Activated naive CD4-positive, alpha-beta T cell treated with anti-CD3 and anti-CD28 coated beads, Interleukin-2, amount 10 ng/mL, durations not matched to agents 7 days and 5 days (primary cell): Measurements from ENCODE around the gene ADRB1.

Experiments
- CTCF ChIA-PET: fragments of 350-600 bp; sonication (Branson Sonifier 250); formaldehyde crosslinking; loops from one replicate; lab custom pipeline; 2021; ENCODE audit warnings: antibody characterized with exemption; lab: Charles Lee
- DNase-seq: peaks from one replicate; pipeline ENCODE4 v3.0.0-alpha.2; 2020
- H3K27ac Mint-ChIP-seq: one replicate; pipeline ENCODE4 v1.8.0; 2021; ENCODE audit warnings: mild to moderate bottlenecking, moderate library complexity, mixed read lengths
- H3K27me3 Mint-ChIP-seq: one replicate; pipeline ENCODE4 v1.8.0; 2021; ENCODE audit warnings: mild to moderate bottlenecking, mixed read lengths
- H3K36me3 Mint-ChIP-seq: one replicate; pipeline ENCODE4 v1.8.0; 2021; ENCODE audit warnings: mixed read lengths
- H3K4me1 Mint-ChIP-seq: one replicate; pipeline ENCODE4 v1.8.0; 2021; ENCODE audit warnings: mixed read lengths
- H3K4me3 Mint-ChIP-seq: one replicate; pipeline ENCODE4 v1.8.0; 2021; ENCODE audit warnings: mild to moderate bottlenecking, moderate library complexity, mixed read lengths
- H3K9me3 Mint-ChIP-seq: one replicate; pipeline ENCODE4 v1.8.0; 2021; ENCODE audit warnings: mixed read lengths

The ADRB1 gene

DNA sequence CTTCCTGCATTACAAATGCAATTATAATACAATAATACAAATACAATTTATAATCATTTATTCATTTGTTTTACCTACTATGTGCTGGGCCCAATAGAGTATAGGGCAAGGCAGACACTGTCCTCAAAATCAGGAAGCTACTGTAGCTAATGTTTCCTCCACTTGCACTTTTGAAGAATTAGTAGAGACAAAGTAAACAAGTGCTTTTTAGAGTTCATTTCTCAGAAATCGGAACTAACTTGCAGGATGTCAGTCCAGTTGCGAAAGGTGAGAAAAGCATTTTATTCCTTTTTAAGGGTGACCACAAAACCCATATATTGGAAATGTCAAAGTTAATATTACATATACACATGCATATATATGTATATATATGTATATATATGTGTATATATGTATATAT lies 14.2 kb downstream of the ADRB1 start:
- CTCF ChIA-PET, result no interaction called here
- H3K27me3 Mint-ChIP-seq, result peaks cover 49% of the 10 kb centered on the region
- H3K9me3 Mint-ChIP-seq, result no peaks in the 10 kb centered on the region
- no peaks in the 10 kb centered on the region for H3K36me3 Mint-ChIP-seq
- H3K4me3 Mint-ChIP-seq, result no peak overlapping the region
- no peak for DNase-seq
- H3K27ac Mint-ChIP-seq, result no peak overlapping the region
- H3K4me1 Mint-ChIP-seq, result peaks cover 17% of the 10 kb centered on the region

DNA sequence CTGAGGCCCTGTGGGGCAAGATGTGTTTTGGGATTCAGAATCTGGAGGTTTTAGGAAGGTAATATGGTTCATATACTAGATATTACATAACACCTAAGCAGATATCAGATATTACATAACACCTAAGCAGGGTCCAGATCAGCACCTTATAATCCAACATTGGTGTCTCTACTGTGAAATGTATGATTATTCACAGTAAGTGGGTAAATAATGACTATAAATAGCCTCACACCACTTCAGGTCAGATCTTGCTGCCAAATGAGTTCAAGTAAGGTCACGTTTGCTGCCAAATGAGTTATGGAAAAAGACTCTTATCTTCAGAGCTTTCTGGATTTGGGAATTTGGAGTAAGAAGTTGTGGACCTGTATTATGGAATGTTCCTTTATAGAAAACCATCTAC lies 14.6 kb downstream of the ADRB1 start:
- CTCF ChIA-PET, result no interaction called here
- H3K27ac Mint-ChIP-seq, result no peak overlapping the region
- DNase-seq, result no peak
- H3K36me3 Mint-ChIP-seq, result no peaks in the 10 kb centered on the region
- no peak overlapping the region for H3K4me3 Mint-ChIP-seq
- H3K27me3 Mint-ChIP-seq, result peaks cover 51% of the 10 kb centered on the region
- peaks cover 17% of the 10 kb centered on the region for H3K4me1 Mint-ChIP-seq
- no peaks in the 10 kb centered on the region for H3K9me3 Mint-ChIP-seq

DNA sequence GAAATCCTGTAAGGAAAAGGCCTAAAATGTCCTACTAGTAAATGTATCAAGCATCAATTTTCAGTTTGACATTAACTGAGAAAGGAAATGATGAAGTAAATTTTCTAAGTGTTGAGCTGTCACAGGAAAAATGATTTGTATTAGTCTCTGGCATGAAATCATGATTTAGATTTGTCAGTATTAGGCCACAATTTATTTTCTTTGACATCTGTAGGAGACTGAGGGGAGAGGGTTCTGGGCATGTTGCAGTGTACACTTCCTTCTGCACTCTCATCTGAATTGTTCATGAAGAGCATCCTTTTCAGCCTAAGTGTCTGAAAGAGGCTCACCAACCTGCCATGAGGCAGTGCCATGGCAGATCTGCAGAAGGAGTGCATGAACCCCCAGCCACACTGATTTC lies 15.9 kb downstream of the ADRB1 start:
- no peaks in the 10 kb centered on the region for H3K9me3 Mint-ChIP-seq
- H3K4me3 Mint-ChIP-seq, result no peak overlapping the region
- H3K4me1 Mint-ChIP-seq, result peaks cover 17% of the 10 kb centered on the region
- peaks cover 50% of the 10 kb centered on the region for H3K27me3 Mint-ChIP-seq
- H3K27ac Mint-ChIP-seq, result no peak overlapping the region
- no peaks in the 10 kb centered on the region for H3K36me3 Mint-ChIP-seq
- CTCF ChIA-PET, result no interaction called here
- DNase-seq, result no peak

DNA sequence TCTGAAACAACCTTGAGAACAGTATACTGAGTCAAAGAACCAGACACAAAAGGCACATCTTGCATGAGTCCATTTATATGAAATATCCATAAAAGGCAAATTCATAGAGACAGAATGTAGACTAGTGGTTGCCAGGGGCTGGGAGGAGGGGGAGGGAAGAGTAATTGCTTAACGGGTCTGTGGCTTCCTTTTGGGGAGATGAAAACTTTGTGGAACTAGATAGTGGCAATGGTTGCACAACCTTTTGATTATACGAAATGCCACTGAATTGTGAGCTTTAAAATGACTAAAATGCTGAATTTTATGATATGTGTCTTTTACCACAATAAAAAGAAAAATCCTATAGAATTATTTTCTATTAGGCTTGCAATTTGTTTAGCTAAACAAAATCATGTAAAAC lies 16.8 kb downstream of the ADRB1 start:
- no peak for DNase-seq
- Mint-ChIP-seq H3K27ac (no peak overlapping the region), H3K4me3 (no peak overlapping the region), H3K36me3 (no peaks in the 10 kb centered on the region), H3K9me3 (no peaks in the 10 kb centered on the region), H3K4me1 (peaks cover 17% of the 10 kb centered on the region), H3K27me3 (peaks cover 51% of the 10 kb centered on the region)
- CTCF ChIA-PET, result interaction anchor here (1.0 kb wide), 1 partner anchor 13 kb away, joined by 3 read pairs; no protein-coding TSS in a partner anchor

DNA sequence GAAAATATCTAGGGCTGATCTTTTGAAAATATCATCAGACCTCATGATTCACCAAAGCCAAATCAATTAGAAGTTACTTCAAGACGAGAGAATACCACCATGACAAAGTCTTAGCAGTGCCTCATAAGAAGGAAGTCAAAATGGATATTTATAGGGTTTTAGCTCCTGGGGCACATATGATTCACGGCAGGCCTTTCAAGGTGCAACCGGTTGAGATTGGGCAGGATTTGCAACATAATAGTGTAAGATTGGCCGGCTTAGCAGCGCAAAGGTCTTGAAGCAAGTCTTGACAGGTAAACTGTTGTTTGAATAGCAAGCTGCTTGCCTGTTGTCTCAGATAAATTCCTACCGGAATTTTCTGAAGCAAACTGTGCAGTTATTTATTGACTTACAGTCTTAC lies 17.5 kb downstream of the ADRB1 start:
- peaks cover 17% of the 10 kb centered on the region for H3K4me1 Mint-ChIP-seq
- H3K36me3 Mint-ChIP-seq, result no peaks in the 10 kb centered on the region
- CTCF ChIA-PET, result interaction anchor here (1.0 kb wide), 1 partner anchor 13 kb away, joined by 3 read pairs; no protein-coding TSS in a partner anchor
- H3K27ac Mint-ChIP-seq, result no peak overlapping the region
- DNase-seq, result no peak
- H3K27me3 Mint-ChIP-seq, result peaks cover 51% of the 10 kb centered on the region
- no peaks in the 10 kb centered on the region for H3K9me3 Mint-ChIP-seq
- H3K4me3 Mint-ChIP-seq, result no peak overlapping the region

DNA sequence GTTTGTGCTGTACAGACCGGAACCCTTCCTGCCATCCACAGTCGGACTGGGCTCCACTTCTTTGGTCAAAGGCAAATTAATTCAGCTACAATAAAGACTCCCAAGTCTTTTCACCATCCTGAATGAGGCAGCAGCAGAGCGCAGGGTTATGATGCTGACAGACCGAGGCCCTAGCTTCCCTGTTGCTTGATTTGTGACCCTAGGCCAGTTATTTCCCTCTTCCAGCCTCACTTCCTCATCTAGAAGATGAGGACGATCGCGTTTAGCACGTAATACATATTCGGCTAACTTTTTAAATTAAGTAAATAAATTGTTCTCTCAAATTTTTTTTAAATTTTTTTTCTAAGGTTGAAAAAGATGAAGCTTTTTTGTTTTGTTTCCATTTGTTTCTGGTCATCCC lies 18.1 kb downstream of the ADRB1 start:
- Mint-ChIP-seq H3K4me3 (no peak overlapping the region), H3K27me3 (peaks cover 50% of the 10 kb centered on the region), H3K4me1 (peaks cover 17% of the 10 kb centered on the region), H3K36me3 (no peaks in the 10 kb centered on the region), H3K9me3 (no peaks in the 10 kb centered on the region), H3K27ac (no peak overlapping the region)
- DNase-seq, result no peak
- CTCF ChIA-PET, result no interaction called here

DNA sequence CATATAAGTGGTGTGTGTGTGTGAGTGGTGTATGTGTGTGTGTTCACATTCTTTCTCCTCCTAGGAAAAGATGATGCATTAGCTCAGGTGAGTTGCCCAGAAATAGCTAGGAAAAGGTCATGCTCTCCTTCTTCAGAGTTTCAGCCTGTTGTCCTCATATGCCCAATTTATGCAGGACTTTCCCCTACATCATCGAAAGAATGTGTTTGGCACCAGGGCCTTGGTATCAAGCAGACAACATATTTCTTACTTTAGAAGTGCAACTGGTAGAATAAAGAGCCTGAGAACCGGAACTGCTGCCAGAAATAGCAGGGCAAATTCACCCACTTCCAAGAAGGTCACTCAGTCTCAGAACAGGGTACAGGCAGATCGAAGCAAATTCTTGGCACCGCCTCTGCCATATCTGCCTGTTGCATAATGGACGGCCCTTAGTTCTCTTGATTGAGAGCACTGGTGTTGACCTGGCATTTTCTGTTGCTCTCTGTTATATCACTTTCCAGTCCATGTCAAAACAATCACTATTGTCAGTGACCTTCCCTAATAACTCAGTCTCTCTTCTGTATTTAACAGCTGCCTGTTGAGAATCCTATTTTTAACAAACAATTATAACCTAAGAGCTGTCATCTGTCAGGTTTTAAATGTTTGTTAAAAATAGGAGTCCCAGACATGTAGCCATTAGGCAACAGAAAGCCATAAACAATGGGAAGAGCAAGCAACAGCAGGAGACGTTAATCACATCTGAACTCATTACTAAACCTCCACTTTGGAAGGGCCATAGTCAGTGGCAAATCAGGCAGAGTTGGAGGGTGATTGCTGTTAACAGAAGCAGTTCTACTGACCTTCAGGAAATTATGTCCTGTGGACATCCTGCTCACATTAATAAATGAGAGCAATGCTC lies 20.7 kb downstream of the ADRB1 start:
- CTCF ChIA-PET, result no interaction called here
- no peaks in the 10 kb centered on the region for H3K36me3 Mint-ChIP-seq
- no peak overlapping the region for H3K27ac Mint-ChIP-seq
- H3K9me3 Mint-ChIP-seq, result no peaks in the 10 kb centered on the region
- H3K4me3 Mint-ChIP-seq, result no peak overlapping the region
- no peak for DNase-seq
- H3K27me3 Mint-ChIP-seq, result peaks cover 46% of the 10 kb centered on the region
- H3K4me1 Mint-ChIP-seq, result peaks cover 26% of the 10 kb centered on the region

DNA sequence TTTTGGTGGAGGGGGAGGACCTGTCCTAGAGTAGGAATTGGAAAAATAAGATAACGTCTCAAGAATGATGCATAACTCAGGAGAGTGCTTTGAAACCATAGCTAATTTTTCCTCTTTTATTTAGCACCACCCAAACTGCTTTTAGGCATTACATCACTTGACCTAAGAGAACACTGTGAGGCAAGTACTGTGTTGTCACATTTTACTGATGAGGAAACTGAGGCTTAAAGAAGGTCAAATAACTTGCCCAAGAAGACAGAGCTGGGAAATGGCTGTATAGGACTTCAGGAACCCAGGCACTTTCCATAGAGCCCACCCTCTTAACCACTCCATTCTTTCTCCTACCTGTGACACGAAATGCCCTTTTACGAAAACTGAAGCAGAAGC lies 21.4 kb downstream of the ADRB1 start:
- H3K36me3 Mint-ChIP-seq, result no peaks in the 10 kb centered on the region
- CTCF ChIA-PET, result no interaction called here
- H3K4me3 Mint-ChIP-seq, result no peak overlapping the region
- peaks cover 24% of the 10 kb centered on the region for H3K4me1 Mint-ChIP-seq
- H3K27me3 Mint-ChIP-seq, result peaks cover 42% of the 10 kb centered on the region
- H3K27ac Mint-ChIP-seq, result no peak overlapping the region
- no peaks in the 10 kb centered on the region for H3K9me3 Mint-ChIP-seq
- no peak for DNase-seq

DNA sequence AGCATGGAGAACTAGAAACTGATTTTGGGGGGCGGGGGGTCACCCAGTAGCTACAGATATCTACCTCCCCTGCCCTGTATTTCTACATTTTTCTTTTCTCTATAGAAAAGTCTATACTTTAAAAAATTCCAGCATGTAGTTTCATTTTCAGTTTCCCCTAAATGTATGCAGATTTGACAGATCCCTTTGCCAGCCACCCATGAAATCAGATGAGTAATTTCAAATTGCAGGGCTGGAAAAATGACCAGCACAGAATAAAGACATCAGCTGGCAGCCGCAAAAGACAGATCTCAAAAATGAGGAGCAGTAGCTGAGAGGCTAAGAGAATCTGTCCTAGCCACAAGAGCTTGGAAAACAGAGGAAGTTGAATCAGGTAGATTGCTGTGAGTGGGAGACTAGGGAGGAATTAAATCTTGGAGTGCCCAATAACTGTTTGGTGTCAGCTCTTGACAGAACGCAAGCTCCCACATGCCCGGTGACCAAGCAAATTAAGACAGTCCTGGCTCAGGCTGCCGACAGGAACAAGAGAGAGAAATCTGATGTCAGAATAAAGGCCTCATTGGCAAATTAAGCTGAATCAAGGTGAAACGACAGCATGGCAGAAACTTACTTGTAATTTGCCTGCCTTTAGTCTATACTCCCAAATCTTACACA lies 24.5 kb downstream of the ADRB1 start:
- no peak for DNase-seq
- H3K27me3 Mint-ChIP-seq, result peaks cover 30% of the 10 kb centered on the region
- no peak overlapping the region for H3K4me3 Mint-ChIP-seq
- H3K4me1 Mint-ChIP-seq, result peaks cover 29% of the 10 kb centered on the region
- no peak overlapping the region for H3K27ac Mint-ChIP-seq
- H3K36me3 Mint-ChIP-seq, result no peaks in the 10 kb centered on the region
- no peaks in the 10 kb centered on the region for H3K9me3 Mint-ChIP-seq
- CTCF ChIA-PET, result no interaction called here

DNA sequence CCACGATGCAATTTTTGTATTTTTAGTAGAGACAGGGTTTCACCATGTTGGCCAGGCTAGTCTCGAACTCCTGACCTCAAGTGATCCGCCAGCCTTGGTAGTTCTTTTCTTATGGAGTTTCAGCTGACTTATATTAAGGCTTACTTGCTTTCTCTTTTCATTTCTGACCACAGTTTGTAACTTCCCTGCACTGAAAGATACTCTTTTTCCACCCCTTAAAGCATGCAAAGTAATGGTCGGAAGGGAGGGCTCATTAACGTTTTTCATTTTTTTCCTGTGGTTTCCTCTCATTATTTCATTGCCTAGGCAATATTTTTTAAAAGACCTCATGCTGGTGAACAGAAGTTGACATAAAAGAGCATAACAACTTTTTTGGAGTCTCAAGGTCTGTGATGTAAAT lies 27.0 kb downstream of the ADRB1 start:
- Mint-ChIP-seq H3K36me3 (no peaks in the 10 kb centered on the region), H3K9me3 (no peaks in the 10 kb centered on the region), H3K27me3 (peaks cover 19% of the 10 kb centered on the region), H3K4me1 (peaks cover 41% of the 10 kb centered on the region), H3K4me3 (no peak overlapping the region), H3K27ac (peak overlapping the region; percentile 4)
- no peak for DNase-seq
- CTCF ChIA-PET, result no interaction called here

DNA sequence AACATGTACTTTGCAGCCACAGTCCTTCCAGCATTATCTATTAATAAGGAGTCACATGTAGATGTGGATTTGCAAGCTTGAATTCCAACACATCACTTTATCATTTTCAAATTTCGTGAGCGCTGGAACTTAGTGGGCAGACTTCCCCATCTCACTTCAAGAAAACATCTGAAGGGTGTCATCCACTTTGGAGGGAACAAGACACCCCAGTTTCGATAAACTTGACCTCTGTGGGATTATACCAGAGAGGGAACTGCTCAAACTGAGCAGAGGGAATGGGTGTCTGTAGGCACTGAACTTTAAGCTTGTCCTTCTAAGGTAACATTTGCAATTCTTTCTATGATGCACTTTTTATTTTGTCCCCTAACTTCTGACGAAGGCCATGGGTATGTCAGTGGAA lies 27.5 kb downstream of the ADRB1 start:
- H3K4me3 Mint-ChIP-seq, result no peak overlapping the region
- peaks cover 24% of the 10 kb centered on the region for H3K27me3 Mint-ChIP-seq
- no peak for DNase-seq
- no peak overlapping the region for H3K27ac Mint-ChIP-seq
- H3K9me3 Mint-ChIP-seq, result no peaks in the 10 kb centered on the region
- peaks cover 41% of the 10 kb centered on the region for H3K4me1 Mint-ChIP-seq
- no peaks in the 10 kb centered on the region for H3K36me3 Mint-ChIP-seq
- CTCF ChIA-PET, result no interaction called here

DNA sequence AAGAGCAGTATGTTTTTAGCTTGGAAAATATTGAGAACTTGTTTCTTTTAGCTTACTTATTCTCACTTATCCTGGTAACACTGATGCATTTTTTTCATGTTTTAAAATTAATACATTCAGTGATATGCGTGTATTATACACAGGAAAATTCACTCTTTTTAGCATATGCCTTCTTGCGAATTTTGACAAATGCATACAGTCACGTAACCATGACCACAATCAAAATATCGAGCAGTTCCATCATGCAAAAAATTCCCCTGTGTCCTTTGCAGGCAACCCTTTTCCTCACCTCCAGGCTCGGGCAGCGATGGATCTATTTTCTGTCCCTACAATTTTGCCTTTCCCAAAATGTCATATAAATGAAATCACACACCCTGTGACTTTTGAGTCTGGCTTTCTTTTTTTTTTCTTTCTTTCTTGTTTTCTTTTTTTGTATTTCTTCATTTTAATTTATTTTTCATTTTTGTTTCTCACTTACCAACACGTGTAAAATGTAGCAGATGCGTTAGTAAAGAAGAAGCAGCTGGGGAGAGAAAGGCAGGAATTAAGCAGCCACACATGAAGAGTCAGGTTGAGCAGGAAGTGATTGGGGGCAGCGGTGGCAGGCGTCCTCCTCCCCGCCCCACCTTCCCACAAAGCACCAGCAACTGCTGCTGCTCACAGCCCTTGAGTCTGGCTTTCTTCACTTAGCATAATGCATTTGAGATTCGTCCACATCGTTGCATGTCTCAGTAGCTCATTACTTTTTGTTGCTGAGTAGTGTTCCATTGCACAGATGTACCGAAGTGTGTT lies 29.9 kb downstream of the ADRB1 start:
- H3K27me3 Mint-ChIP-seq, result peaks cover 41% of the 10 kb centered on the region
- no peak overlapping the region for H3K4me3 Mint-ChIP-seq
- DNase-seq, result peak; percentile 66
- CTCF ChIA-PET, result interaction anchor here (0.6 to 1.3 kb wide), 2 partner anchors 28 to 1758 kb away, joined by 3 to 4 read pairs; no protein-coding TSS in a partner anchor
- H3K27ac Mint-ChIP-seq, result no peak overlapping the region
- no peaks in the 10 kb centered on the region for H3K9me3 Mint-ChIP-seq
- no peaks in the 10 kb centered on the region for H3K36me3 Mint-ChIP-seq
- H3K4me1 Mint-ChIP-seq, result peaks cover 28% of the 10 kb centered on the region

DNA sequence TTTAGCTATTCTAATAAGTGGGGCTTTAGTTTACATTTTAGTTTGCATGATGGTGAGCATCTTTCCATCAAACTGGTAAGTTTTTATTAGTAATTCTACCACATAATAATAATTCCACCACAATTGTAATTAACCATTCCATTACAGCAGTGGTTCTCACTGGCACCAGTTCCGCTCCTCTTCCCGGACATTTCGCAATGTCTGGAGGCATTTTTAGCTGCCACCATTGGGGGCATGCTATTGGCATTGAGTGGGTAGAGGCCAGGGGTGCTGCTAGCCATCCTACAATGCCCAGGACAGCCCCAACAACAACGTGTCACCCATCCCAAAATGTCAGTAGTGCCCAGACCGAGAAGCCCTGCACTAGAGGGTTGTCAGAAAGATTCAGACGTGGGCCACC lies 31.4 kb downstream of the ADRB1 start:
- no peaks in the 10 kb centered on the region for H3K36me3 Mint-ChIP-seq
- H3K27ac Mint-ChIP-seq, result no peak overlapping the region
- DNase-seq, result no peak
- CTCF ChIA-PET, result no interaction called here
- no peaks in the 10 kb centered on the region for H3K9me3 Mint-ChIP-seq
- peaks cover 54% of the 10 kb centered on the region for H3K27me3 Mint-ChIP-seq
- H3K4me1 Mint-ChIP-seq, result peaks cover 26% of the 10 kb centered on the region
- no peak overlapping the region for H3K4me3 Mint-ChIP-seq

DNA sequence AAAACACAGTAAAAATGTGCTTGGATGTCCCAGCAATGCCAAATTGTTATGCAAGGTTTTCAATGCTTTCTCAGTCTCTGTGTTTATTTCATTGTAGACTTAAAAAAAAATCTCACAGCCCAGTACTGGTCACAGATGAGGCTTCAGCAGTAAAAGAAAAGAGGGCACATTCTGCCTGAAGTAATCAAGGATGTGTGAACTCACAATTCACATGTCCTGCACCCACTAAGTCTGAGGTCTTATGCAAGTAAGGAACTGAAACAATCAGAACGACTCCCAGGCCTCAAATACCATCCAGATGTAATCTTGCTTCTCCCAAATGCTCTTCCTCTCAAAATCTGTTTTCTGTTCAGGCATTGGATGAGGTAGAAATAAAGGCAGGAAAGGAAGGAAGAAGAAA lies 33.7 kb downstream of the ADRB1 start:
- H3K36me3 Mint-ChIP-seq, result no peaks in the 10 kb centered on the region
- H3K9me3 Mint-ChIP-seq, result no peaks in the 10 kb centered on the region
- peaks cover 20% of the 10 kb centered on the region for H3K4me1 Mint-ChIP-seq
- CTCF ChIA-PET, result no interaction called here
- H3K4me3 Mint-ChIP-seq, result no peak overlapping the region
- no peak for DNase-seq
- peak overlapping the region; percentile 16 for H3K27ac Mint-ChIP-seq
- peaks cover 45% of the 10 kb centered on the region for H3K27me3 Mint-ChIP-seq
